NCI-H2107 treated with DMSO at 0.1 percent for 48 hours (cell line): ENCODE measurements around the gene ZNF689.
"Not testable (repeated sequence)": the region's sequence is repeated elsewhere in the genome, so short reads cannot be mapped to it uniquely, and the experiment has no call there.

ENCODE experiments used
- DNase-seq: peaks from one replicate; lab custom pipeline; 2025; ENCODE audit not compliant: unreplicated experiment; lab: John Stamatoyannopoulos, UW

The ZNF689 gene

DNA sequence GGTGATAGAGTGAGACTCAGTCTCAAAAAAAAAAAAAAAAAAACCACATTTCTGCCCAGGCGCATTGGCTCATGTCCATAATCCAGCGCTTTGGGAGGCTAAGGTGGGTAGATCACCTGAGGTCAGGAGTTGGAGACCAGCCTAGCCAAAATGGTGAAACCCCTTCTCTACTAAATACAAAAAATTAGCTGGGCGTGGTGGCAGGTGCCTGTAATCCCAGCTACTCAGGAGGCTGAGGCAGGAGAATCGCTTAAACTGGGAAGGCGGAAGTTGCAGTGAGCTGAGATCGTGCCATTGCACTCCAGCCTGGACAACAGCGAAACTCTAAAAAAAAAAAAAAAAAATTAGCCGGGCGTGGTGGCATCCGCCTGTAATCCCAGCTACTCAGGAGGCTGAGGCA, 26.9 kb upstream of the ZNF689 start:
- not testable (repeated sequence) for DNase-seq

DNA sequence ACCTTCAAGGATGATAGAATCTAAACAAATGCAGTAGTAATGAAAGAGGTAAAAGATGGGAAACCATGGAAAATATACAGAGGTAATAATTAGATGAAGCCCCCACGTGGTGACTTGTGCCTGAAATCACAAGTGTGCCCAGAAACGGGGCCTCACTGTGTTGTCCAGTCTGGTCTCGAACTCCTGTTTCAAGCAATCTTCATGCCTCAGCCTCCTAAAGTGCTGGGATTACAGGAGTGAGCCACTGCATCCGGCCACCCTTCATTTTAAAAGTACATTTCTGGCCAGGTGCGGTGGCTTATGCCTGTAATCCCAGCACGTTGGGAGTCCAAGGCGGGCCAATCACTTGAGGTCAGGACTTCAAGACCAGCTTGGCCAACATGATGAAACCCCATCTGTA, 26.4 kb upstream of the ZNF689 start:
- no peak for DNase-seq

DNA sequence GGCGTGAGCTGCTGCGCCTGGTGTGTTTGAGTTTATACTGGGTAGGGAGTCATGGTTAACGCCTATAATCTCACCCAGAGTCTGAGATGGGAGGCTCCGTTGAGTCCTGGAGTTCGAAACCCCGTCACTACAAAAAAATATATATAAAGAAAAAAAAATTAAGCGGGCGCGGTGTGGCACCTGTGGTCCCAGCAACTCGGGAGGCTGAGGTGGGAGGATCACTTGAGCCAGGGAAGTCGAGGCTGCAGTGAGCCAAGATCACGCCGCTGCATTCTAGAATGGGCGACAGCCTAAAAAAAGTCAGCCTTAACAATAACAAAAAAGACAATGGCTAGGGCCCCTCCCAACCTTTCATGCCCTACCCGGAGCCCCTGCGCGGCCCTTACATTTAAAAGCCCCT, 23.3 kb upstream of the ZNF689 start:
- DNase-seq = no peak

DNA sequence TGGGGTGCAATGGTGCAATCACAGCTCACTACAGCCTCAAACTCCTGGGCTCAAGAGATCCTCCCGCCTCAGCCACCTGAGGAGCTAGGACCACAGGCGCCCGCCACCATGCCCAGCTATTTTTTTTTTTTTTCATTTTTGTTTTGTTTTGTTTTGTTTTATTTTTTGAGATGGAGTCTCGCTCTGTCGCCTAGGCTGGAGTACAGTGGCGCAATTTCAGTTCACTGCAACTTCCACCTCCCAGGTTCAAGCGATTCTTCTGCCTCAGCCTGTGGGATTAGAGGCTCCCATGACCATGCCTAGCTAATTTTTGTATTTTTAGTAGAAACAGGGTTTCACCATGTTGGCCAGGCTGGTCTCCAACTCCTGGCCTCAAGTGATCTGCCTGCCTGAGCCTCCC, 22.3 kb upstream of the ZNF689 start:
- not testable (repeated sequence) for DNase-seq

DNA sequence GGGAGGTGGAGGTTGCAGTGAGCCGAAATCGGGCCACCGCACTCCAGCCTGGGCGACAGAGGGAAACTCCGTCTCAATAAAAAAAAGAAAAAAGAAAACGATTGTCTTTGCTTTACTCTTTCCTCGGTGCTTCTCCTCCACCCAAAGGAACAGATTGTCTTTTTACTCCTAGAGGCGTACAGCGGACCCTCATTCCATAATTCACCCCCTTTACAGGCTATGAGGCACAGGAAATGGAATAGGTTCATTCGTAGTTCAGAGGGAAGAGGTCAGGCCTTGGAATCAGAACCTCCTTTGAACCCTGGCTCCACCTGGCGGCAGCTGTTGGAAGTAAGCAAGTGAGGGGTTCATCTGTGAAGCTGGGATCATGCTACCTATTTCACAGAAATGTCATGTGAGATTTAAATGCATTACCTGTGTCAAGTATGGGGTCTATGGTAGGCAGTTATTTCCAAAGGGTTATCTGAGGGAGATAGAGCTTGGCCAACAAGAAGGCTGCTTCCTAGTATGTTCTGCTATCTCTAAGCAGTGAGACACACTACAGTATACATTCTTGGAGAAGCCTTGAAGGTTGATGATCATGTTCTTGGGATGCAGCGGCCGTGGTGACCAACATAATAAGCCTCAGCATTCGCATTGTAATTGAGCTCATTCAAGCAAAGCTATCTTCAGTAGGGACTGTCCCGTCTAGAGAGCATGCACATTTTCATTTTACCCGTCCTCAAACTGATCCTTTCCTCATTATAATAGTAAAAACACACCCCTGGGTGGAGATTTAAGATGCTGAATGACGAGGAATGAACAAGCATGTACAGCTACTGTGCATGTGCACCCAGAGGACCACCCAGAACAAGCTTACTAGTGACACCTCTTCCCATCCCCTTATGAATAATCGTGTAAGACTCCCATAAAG, 18.7 kb upstream of the ZNF689 start:
- DNase-seq = peak; percentile 82

DNA sequence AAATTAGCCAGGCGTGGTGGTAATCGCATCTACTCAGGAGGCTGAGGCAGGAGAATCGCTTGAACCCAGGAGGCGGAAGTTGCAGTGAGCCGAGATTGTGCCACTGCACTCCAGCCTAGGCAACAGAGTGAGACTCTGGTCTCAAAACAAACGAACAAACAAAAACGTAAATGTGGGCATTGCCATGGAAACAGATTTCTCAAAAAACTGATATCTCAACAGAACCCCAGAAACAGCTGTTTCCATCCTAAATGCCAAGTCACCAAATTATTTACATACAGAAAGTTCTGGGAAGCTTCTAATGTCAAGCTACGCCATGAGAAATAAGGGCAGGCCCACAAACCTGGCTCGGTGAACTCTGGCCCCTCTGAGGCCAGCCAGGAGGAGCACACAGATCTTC, 16.0 kb upstream of the ZNF689 start:
- no peak for DNase-seq

DNA sequence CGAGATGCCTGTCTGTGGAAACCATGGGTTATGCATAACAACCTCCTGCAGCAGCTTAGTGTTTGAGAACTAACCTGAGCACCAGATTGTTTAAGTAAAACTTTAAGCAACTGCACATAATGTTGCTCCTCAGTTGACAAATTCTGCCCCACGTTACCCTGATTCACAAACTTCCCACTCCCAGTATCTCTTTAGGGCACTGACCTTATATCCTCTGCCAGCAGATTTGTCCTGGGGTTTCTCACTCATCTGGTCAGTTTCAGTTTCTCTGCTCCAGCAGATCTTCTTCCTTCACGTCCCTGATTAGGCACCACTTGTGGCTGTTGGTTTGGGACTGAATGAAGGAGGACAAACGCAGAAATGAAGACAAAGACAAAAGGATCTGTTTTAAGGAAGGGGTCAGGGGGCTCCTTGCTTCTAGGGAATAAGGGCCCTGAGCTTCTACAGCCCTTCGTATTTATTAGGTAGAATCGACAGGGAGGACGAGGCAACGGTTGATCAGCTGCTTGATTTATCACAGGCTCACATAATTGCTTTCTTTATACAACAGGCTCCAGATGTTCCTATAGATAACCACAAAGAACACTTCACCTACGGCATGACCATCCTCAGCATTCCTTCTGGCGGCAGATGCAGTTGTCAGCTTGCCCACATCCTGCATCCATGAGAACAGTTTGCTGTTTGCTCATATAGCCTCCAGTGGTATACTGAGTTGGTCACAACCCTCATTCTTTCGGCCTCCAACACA, 13.5 kb upstream of the ZNF689 start:
- DNase-seq = no peak

DNA sequence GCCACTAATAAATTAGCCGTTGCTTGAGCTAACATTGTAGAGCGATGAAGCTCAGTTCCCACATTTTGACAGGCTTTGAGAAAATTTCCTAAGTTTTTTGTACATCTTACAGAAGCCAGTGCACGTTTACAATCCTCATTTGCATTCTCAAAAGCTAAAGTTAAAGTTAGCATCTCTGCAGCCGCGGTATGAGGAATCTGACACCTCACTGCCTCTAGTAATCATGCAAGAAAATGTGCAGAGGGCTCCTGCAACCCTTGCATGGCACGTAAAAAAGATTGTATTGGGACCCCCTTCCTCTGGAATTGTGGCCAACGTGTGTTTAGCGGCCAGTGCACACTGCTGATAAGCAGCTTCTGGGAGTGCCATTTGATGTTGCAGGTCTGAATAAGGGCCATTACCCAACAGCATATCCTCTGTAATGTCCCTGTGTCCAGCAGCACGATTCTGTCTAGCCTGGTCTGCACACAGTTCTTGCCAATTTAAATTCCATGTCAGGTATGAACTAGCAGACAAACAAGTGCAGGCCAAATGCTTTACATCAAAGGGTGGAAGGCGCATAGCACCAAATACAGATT, 12.4 kb upstream of the ZNF689 start:
- no peak for DNase-seq

DNA sequence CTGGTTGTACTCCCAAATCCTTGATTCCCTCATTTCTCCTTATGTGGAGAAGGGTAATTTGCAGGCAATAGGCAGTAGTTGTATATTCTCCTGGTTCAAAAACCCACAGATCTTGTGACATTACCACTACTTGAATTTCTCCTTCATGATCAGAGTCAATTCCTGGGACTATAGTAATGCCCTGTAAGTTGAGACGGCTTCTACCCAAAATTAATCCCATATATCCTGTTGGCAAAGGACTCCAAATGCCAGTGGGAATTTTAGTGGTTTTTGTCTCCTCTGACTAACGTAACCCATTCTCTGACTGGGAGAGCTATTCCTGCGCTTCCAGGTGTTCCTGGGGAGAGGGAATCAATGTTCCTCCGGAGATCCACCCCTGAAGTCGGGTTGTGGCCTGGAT, 11.6 kb upstream of the ZNF689 start:
- DNase-seq = no peak

DNA sequence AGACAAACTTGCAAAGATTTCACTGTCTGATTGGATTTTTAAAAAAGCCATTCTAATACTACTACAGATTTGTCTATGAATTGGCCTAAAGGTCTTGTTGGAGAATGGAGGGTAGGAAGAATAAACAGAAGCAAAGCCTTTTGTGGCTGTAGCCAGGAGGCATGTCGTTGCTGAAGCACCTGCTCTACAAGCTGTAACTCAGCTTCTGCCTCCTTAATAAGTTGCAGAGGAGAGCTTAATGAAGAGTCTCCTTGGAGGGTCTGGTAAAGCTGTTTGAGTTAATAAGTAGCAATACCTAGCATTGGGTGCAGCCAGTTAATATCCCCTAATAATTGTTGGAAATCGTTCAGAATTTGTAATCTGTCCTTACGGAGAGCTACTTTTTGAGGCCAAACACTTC, 10.0 kb upstream of the ZNF689 start:
- DNase-seq = no peak

DNA sequence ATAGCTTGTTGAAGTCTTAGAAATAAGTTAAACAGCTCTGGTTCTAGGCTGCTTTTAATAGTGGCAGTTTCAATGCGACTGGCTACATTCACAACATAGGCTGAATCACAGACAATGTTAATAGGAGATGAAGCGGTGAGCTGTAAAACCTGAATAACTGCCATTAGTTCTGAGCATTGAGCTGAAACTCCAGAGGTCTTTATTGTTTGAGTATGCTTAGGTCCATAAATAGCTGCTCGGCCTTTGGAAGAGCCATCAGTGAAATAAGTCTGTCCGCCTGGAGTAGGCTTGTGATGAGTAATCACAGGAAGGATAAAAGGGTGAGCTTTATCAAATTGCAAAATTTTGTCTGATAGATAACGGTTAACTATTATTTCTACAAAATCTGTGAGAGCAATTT, 9.4 kb upstream of the ZNF689 start:
- DNase-seq = no peak

DNA sequence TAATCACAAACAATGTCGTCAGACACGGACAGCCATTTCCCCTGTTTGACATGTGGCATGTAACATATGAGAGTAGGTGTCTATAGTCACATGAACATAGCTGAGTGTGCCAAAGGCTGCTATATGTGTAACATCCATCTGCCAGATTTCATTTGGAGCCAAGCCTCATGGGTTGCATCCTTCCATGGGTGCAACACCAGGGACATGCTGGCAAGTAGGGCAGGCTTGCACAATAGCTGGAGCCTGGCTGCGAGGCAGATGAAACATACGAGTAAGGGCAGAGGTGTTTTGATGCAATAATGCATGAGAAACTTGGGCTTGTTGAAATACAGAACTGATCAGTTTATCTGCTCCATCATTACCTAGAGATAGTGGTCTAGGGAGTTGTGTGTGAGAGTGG, 9.0 kb upstream of the ZNF689 start:
- DNase-seq = no peak

DNA sequence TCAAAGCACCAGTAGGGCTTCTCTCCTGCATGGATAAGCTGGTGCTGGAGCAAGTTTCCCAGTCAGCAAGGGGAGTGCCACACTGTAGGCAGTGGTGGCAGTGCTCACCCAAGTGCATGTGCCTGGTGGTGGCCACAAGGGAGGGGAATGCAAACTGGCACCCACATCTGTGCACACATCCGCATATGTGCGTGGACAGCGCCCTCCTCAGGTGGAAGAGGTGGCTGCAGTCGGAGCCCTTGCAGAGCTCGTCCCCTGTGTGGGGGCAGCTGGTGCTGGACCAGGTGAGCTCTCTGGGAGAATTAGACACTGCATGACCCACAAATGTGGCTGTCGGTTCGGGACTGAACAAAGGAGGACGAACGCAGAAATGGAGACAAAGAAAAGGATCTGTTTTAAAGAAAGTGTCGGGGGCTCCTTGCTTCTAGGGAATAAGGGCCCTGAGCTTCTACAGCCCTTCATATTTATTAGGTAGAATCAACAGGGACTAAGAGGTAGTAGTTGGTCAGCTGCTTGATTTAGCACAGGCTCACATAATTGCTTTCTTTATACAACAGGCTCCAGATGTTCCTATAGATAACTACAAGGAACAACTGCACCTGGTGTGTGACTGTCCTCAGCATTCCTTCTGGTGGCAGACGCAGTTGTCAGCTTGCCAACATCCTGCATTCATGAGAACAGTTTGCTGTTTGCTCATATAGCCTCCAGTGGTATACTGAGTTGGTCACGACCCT, 5.3 kb upstream of the ZNF689 start:
- DNase-seq = no peak

DNA sequence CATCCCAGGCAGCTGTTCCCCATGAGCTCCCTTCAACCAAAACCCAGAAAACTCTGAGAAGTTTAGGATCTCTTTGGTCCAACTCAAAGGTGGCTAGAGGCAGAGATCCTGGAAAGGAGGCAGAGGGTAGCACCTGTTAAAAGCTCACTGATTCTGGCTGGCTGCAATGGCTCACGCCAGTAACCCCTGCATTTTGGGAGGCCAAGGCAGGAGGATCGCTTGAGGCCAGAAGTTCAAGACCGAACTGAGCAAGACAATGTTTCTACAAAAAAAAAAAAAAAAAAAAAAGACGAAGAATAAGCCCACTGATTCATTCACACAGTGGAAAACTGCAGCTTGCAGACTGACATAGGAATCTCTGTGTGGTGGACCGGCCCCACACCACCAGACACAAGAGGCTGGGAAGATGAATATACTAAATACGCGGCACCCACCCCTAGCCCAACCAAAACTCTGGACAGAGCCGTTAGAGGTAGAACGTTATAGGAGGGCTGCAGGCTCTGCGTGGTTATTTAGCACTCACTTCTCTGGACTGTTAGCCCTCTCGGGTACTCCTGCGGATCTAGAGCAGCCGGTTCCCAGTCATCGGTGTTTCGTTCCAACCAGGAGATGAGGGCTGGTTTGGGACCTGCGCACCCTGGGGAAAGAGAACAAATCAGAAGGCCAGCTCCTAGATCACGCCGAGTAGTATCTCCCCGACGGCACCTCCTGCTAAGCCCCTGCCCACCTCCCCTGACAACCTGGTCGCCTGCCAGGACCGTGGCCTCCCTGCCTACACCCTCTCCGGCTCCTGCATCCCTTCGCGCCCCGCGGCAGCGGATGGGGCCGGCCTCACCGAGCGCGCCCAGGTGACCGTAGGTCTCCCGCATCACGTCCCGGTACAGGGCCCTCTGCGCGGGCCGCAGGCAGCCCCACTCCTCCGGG, 925 bp downstream of the ZNF689 start:
- DNase-seq = peak; percentile 12

DNA sequence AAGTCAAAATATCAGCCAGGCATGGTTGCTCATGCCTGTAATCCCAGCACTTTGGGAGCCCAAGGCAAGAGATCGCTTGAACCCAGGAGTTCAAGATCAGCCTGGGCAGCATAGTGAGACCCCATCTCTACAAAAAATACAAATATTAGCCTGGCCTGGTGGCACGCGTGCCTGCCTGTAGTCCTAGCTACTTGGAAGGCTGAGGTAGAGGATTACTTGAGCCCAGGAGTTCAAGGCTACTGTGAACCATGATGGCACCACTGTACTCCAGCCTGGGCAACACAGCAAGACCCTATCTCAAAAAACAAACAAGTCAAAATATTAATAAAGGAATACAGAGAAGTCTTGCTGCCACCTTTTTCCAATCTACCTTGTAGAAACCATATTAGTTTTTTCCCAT, 4.2 kb downstream of the ZNF689 start:
- no peak for DNase-seq

DNA sequence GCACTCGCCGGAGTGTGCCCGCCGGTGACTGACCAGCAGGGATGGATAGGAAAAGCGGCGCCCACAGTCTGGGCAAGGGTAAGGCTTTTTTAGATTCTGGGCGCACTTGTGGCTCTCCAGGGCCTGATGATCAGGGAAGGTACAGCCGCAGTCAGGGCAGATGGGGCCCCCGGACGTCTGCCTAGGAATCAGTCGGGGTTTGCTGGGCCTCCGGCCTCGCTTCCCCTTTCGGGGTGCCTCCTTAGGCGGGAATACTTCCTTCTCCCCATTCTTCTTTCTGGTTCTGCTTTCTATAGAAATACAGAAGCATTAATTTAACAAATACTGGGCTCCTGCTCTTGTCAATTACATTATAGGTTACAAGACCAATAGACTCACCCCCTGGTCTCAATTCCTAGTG, 5.0 kb downstream of the ZNF689 start:
- no peak for DNase-seq

DNA sequence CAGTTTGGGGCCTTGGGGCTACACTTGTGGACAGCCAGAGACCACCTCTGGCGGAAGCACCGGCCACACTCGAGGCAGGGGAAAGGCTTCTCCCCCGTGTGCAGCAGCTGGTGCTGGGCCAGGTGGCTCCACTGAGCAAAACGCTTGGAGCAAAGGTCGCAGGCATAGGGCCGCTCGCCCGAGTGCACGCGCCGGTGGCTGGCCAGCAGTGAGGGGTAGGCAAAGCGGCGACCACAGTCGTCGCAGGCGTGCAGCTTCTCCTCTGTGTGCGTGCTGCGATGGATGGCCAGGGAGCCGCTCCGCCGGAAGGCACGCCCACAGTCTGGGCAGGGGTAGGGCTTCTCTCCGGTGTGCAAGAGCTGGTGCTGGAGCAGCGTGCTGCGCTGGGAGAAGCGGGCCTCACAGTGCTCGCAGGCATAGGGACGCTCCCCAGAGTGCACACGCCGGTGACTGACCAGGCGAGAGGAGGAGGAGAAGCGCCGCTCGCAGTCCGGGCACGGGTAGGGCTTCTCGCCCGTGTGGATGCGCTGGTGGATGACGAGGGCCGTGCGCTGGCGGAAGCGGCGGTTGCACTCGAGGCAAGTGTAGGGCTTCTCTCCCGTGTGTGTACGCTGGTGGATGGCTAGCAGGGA, 5.8 kb downstream of the ZNF689 start:
- no peak for DNase-seq

DNA sequence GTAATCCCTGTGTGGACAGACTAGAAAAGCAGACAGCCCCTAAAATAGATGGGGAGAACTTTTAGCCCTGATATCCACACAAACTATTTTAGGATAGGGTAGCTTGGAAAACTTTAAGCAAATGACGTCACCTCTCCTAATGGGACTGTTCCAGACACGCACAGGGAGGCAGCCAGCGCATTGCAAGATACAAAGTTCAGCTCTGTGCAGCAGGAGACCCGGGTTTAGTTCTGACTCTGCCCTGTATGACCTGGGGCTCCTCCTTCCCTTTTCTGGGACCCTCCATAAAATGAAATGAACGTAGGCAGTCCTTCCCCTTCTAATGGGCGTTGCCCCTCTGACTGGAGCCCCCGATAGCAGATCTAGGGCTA, 6.3 kb downstream of the ZNF689 start:
- no peak for DNase-seq

DNA sequence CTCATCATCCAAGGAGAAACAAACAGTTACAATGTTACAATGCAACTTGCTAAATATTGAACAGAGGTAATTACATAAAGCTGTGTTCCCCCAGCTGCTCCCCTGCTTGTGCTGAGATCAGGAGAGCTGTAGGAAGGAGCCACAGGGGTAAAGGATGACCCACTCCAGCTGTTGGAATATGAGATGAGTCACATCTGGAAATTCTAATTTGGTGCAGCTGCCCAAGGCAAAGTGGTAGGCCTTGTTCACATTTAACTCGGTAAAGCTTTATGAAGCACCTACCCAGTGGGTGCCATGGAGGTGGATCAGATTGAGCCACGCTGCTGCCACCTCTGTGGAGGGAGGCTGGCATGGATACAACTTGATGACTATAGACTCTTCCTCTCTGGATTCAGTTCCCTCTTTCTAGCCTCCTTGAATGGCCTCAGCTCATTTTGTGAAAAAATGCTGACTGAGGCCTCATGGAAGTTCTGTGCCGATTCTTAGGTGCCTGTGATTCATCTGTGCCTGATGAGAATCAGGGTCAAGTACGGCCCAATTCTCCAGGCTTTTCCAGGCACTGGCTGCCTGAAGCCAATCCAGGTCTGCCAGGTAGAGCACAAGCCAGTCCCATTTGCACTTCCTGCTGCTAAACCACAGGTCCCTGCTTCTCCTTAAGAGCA, 7.4 kb downstream of the ZNF689 start:
- no peak for DNase-seq
